OCI-LY1 (cell line): ENCODE measurements around the gene SLC14A1.

ENCODE experiments used
- EZH2 ChIP-seq: fragments of 200-600 bp; sonication (generic), shearing (Covaris generic); IDR thresholded peaks from 2 replicates; pipeline ENCODE4 v1.8.0; 2017; ENCODE audit warnings: borderline replicate concordance, mixed run types, mild to moderate bottlenecking, antibody characterized with exemption, low read length, moderate library complexity, mixed read lengths
- TF ChIP-seq, protein P1 (sequence below): fragments of 200-600 bp; sonication (generic), shearing (Covaris generic); IDR thresholded peaks from 2 replicates; pipeline ENCODE4 v1.5.1; 2017; ENCODE audit warnings: mild to moderate bottlenecking, antibody characterized with exemption, low read length, moderate library complexity, mixed read lengths

DNA sequence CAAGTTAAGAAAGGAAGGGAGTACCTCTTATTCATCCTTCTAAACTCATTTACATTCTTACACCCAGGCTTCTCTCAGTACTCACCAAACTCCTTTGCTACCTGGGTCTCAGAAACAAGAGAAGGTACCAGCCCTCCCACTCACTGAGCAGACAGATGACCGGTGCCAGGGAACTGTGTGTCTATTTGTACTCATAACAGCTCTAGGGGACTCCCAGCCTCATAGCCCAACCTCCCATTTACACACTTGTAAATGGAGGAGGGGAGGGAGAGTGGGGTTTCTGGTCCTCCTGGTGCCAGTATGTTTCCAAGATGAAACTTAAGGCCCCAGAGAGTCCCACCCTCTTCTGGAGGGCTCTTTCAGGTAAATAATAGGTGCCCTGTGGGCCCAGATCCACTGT is 58.7 kb downstream of the SLC14A1 start:
- TF ChIP-seq, protein P1, sequence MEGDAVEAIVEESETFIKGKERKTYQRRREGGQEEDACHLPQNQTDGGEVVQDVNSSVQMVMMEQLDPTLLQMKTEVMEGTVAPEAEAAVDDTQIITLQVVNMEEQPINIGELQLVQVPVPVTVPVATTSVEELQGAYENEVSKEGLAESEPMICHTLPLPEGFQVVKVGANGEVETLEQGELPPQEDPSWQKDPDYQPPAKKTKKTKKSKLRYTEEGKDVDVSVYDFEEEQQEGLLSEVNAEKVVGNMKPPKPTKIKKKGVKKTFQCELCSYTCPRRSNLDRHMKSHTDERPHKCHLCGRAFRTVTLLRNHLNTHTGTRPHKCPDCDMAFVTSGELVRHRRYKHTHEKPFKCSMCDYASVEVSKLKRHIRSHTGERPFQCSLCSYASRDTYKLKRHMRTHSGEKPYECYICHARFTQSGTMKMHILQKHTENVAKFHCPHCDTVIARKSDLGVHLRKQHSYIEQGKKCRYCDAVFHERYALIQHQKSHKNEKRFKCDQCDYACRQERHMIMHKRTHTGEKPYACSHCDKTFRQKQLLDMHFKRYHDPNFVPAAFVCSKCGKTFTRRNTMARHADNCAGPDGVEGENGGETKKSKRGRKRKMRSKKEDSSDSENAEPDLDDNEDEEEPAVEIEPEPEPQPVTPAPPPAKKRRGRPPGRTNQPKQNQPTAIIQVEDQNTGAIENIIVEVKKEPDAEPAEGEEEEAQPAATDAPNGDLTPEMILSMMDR: no peak
- TF ChIP-seq EZH2: no peak
